Left renal pelvis (tissue), 4 donors: ENCODE data around the gene SCP2. TPM values are rescaled to one million over a fixed set of nuclear protein-coding genes. Genes with fewer than 3 reads are reported as not detected.

Source experiments
- DNase-seq, 4 donors: peaks; one replicate each; pipeline ENCODE4 v3.0.0-alpha.2; 2013; ENCODE audit warnings: low read depth in 4 of 4, low spot score in 3 of 4
- polyA plus RNA-seq, 4 donors: library from polyadenylated mRNA; unstranded; fragments of 120-200 nt; gene quantifications; one replicate each; pipeline ENCODE4 v1.2.1, GENCODE V29; 2013; ENCODE audit not compliant: insufficient read length in 4 of 4

SCP2 gene
- polyA plus RNA-seq, 4 donors = 141 to 229 (median 205) TPM

- DNase-seq = no peak
These were observed 152.2 kb downstream of the SCP2 start for GRCh38 chr1:53079251-53079650.

GRCh38 chr1:53080041-53080440 lies 153.0 kb downstream of the SCP2 start:
- no peak for DNase-seq

- no peak for DNase-seq
These were observed 153.7 kb downstream of the SCP2 start for GRCh38 chr1:53080769-53081168.

- DNase-seq = no peak
These were observed 154.4 kb downstream of the SCP2 start for GRCh38 chr1:53081384-53082066.

GRCh38 chr1:53082826-53083455 lies 155.9 kb downstream of the SCP2 start:
- DNase-seq = no peak

GRCh38 chr1:53083636-53084588 lies 156.8 kb downstream of the SCP2 start:
- DNase-seq = no peak

- no peak for DNase-seq
These were observed 157.5 kb downstream of the SCP2 start for GRCh38 chr1:53084589-53084971.

DNA sequence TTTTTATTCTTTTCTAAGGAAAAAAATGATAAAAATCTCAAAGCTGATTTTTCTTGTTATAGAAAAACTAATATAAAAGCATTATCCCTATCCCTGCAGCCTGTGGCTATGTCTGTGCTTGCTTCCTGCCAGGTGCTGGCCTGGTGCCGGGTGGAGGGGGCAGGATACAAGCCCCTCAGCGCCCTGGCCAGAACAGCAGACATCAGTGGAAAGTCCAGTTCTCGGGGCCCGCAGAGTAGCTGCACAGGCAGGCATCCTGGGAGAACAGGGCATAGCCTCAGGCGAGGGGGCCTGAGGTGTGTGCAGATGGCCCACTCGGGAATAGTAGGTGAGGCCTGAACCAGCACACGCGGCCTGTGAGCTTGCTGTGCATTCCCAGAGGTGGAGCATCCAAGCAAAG lies 158.3 kb downstream of the SCP2 start:
- no peak for DNase-seq

- no peak for DNase-seq
These were observed 159.5 kb downstream of the SCP2 start for GRCh38 chr1:53086491-53087070.

DNA sequence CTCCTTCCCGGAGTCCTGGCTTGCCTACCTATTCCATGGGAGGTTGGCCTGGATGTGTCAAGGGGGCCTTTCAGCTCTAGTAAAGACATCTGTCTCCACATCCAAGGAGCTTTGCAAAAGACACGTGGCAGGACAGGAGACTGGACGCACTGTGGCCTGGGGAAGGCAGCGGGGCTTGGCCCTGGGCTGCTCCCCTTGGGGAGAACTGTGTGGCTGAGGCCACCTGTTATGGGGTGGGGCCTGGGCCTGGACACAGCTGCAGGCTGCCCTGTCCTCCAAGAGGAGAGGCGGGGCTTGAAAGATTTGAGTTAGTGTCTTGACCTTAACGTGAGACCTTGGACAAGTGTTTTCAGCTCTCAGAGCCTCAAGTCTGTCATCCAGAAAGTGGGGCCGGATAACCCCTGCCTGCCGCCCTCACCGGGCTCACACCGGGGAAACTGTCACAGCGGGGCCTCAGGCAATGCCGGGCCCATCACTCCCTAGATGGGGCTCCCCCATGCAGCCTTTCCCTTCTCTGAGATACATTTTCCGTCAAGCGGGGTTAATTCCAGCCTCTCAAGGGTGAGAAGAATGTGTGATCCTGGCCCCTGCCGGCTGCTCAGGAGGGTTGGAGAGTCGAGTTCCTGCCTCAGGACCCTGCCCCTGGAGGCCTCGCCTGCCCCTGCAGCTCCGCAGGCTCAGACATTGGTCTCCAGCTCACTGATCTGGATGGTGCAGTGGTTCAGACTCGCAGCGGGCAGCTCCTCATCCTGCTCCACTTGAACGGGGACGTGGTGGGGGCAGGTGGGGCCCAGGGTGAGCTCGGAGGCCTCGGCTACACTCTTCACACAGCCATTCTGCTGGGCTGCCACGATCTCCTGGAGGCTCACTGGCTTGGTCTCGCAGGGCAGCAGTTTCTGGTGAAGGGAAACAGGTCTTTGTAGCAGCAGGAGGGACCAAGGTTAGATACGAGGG lies 160.5 kb downstream of the SCP2 start:
- no peak for DNase-seq

DNA sequence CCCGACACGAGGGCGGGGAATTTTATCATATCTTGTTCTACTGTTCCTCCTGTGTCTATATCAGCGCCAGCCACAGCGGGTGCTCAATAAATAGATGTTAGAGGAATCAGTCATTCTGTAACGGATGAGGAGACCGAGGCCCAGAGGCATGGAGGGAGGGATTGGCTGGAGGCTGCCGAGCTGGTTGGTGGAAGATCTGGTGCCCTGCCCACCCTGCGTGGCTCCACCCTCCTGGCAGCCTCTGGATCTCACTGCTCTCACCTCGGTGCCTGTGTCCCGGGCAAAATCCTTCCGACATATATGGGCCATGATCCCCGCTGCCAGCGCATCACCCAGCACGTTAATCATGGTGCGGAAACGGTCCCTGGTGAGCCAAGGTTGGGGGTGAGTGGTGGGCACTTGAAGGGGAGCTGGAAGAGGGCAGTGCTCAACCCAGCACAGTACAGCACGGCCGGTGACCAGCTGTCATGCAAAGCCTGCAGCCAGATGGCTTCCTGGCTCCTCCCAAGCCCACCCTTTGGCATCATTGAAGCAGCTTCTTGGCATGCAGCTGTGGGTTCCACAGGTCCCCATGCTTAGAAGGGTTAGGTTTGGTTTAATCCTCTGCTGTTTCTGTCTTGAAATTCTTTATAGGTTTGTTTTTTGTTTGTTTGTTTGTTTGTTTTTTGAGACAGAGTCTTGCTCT lies 161.7 kb downstream of the SCP2 start:
- DNase-seq = no peak

GRCh38 chr1:53089478-53090226 lies 162.6 kb downstream of the SCP2 start:
- DNase-seq = peak in 1 of 4 donors; percentile 8

DNA sequence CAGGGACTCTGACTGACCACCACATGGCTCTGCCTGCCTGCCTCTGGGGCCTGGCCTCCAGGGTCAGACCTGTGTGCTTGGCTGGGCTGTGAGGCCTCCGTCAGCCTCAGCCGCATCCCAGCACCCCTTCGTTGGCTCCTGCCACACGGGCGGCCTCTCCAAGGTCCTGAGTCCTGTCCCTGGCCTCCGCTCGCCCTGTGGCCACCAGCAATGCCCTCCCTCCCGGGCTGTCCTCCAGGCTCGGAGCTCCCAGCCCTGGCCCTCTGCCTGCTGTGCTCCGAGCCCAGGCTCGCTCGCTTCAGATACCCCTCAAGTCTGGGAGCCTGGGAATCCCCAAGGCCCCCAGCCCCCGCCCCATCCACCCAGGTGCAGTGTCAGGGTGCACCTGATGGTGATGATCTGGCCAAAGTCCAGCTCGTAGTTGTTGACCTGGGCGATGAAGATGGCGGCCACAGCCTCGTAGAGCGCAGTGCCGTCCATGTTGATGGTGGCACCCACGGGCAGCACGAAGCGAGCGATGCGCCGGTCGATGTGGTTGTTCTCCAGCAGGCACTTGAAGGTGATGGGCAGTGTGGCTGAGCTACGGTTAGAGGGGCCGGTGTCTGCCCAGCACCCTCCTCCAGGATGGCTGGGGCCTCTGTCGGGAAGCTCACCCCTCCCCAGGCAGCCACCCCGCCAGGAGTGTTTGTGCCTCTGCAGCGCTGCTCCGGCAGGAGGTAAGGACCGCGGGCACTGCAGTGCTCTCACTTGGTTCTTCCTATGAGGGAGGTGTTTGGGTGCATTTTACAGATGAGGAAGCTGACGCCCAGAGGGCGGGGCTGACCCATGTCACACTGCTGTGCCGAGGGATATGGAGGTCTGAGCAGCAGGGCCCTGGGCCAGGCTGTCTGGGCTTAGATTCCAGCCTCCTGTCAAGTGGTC lies 163.4 kb downstream of the SCP2 start:
- DNase-seq = no peak

DNA sequence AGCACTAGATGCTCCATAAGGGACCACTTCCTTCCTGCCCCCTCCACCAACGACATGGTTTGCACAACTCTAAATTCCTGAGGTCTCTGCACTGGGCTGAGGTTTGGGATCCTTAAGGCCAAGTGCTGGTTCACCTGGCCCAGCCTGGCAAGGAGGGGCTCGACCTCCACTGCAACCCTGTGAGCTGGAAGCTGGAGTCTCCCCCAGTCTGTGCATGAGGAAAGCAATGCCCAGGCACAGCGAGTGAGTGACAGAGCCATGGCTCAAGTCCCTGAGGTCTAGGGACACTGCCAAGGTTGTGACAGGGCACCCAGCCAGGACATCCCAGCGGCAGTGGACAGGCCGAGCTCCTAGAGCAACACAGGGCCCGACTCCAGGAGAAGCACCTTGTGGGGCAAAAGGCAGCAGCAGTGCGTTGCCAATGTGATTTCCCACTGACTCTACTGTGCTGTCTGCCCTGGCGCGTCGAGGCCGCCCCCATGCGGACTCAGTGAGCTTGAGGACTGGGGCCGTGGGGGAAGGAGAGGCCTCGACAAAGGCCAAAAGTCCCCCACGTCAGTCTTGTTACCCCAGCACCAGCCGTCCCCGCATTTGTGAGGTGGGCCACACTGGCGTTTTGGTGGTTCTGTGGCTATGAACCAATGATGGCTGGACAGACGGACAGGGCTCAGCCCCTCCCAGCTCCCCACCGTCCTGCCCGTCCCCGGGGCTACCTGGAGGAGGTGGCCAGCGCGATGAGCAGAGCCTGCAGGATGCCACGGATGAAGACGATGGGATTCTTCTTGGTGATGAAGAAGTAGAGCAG lies 165.0 kb downstream of the SCP2 start:
- no peak for DNase-seq

- no peak for DNase-seq
These were observed 165.8 kb downstream of the SCP2 start for GRCh38 chr1:53092659-53093450.

- no peak for DNase-seq
These were observed 166.3 kb downstream of the SCP2 start for GRCh38 chr1:53093451-53093754.
